OCI-LY3 (cell line): ENCODE data around the gene DNM3.

Source experiments
- H2AFZ ChIP-seq: fragments of 200-600, 300-600 bp; shearing (Covaris generic); 2 replicates; pipeline ENCODE4 v1.6.0; 2014; ENCODE audit warnings: antibody characterized with exemption, low read depth, low read length
- H3K27ac ChIP-seq: fragments of 200-600, 300-600 bp; sonication (generic); 2 replicates; pipeline ENCODE4 v1.5.1; 2014; ENCODE audit warnings: mild to moderate bottlenecking, low read length, moderate library complexity, mixed read lengths
- H3K27me3 ChIP-seq: fragments of 200-600, 300-600 bp; sonication (generic); 2 replicates; pipeline ENCODE4 v1.6.1; 2014; ENCODE audit warnings: low read depth, low read length, mixed read lengths
- H3K36me3 ChIP-seq: fragments of 200-600, 300-600 bp; sonication (generic); replicated peaks from 2 replicates; pipeline ENCODE3; 2014; ENCODE audit warnings: low read depth, low read length, mixed read lengths
- H3K4me1 ChIP-seq: fragments of 300-600, 200-600 bp; sonication (generic); 2 replicates; pipeline ENCODE4 v1.6.1; 2014; ENCODE audit warnings: low read length, mixed read lengths
- H3K4me2 ChIP-seq: fragments of 200-600, 300-600 bp; sonication (generic); 2 replicates; pipeline ENCODE4 v1.6.1; 2014; ENCODE audit warnings: low read length, mixed read lengths
- H3K4me3 ChIP-seq: fragments of 300-600, 200-600 bp; sonication (generic); 2 replicates; pipeline ENCODE4 v1.5.1; 2014; ENCODE audit warnings: antibody characterized with exemption, mild to moderate bottlenecking, low read length, moderate library complexity
- H3K79me2 ChIP-seq: fragments of 300-600, 200-600 bp; shearing (Covaris generic); 2 replicates; pipeline ENCODE4 v1.6.1; 2014; ENCODE audit warnings: mild to moderate bottlenecking, low read length, mixed read lengths
- H3K9ac ChIP-seq: fragments of 300-600, 200-600 bp; shearing (Covaris generic); 2 replicates; pipeline ENCODE4 v1.6.0; 2014; ENCODE audit warnings: mild to moderate bottlenecking, low read length, moderate library complexity
- H3K9me3 ChIP-seq: fragments of 200-600, 300-600 bp; shearing (Covaris generic); 2 replicates; pipeline ENCODE4 v1.6.1; 2014; ENCODE audit warnings: low read length, mixed read lengths; ENCODE audit not compliant: insufficient read depth
- H4K20me1 ChIP-seq: fragments of 200-600, 300-600 bp; sonication (generic); 2 replicates; pipeline ENCODE4 v1.6.1; 2016; ENCODE audit warnings: low read length, mixed read lengths; ENCODE audit not compliant: insufficient read depth
- CTCF ChIP-seq: fragments of 200-600, 300-600 bp; sonication (generic); IDR thresholded peaks from 2 replicates; pipeline ENCODE4 v1.5.1; 2014; ENCODE audit warnings: antibody characterized with exemption, low read length, low read depth
- EZH2phosphoT487 ChIP-seq: fragments of 200-600 bp; shearing (Covaris generic); IDR thresholded peaks from 2 replicates; pipeline ENCODE4 v1.6.1; 2018; ENCODE audit warnings: antibody characterized with exemption, mixed run types, low read depth

The DNM3 gene

GRCh38 chr1:172132836-172133235 is 291.5 kb downstream of the DNM3 start:
- no peak overlapping the region for H3K9ac ChIP-seq
- no peaks in the 10 kb centered on the region for H3K79me2 ChIP-seq
- no peaks in the 10 kb centered on the region for H3K27me3 ChIP-seq
- no peaks in the 10 kb centered on the region for H4K20me1 ChIP-seq
- H3K4me2 ChIP-seq = no peak overlapping the region
- H3K27ac ChIP-seq = no peak overlapping the region
- peaks cover 16% of the 10 kb centered on the region; the same call in 1 of the 2 replicates for H3K9me3 ChIP-seq
- no peak overlapping the region for H3K4me3 ChIP-seq
- TF ChIP-seq CTCF (no peak), EZH2phosphoT487 (no peak)
- H2AFZ ChIP-seq = no peak overlapping the region
- no peaks in the 10 kb centered on the region for H3K36me3 ChIP-seq
- H3K4me1 ChIP-seq = peaks cover 9% of the 10 kb centered on the region

GRCh38 chr1:172134087-172134731 is 292.9 kb downstream of the DNM3 start:
- H3K79me2 ChIP-seq = no peaks in the 10 kb centered on the region
- peaks cover 9% of the 10 kb centered on the region for H3K4me1 ChIP-seq
- H3K9ac ChIP-seq = no peak overlapping the region
- H3K4me3 ChIP-seq = no peak overlapping the region
- no peaks in the 10 kb centered on the region for H3K36me3 ChIP-seq
- H3K27ac ChIP-seq = no peak overlapping the region
- 0 out of 2 replicates have a peak overlapping the region, but pooled peaks have one; percentile 0 for H2AFZ ChIP-seq
- H3K27me3 ChIP-seq = no peaks in the 10 kb centered on the region
- H4K20me1 ChIP-seq = no peaks in the 10 kb centered on the region
- peaks cover 6% of the 10 kb centered on the region; the same call in 1 of the 2 replicates for H3K9me3 ChIP-seq
- no peak overlapping the region for H3K4me2 ChIP-seq
- TF ChIP-seq EZH2phosphoT487 = no peak
- TF ChIP-seq CTCF = no peak

GRCh38 chr1:172135076-172135672 is 293.9 kb downstream of the DNM3 start:
- Histone ChIP-seq H3K9ac (no peak overlapping the region), H3K4me3 (no peak overlapping the region), H3K4me1 (peaks cover 9% of the 10 kb centered on the region), H3K4me2 (no peak overlapping the region), H3K27me3 (no peaks in the 10 kb centered on the region), H3K79me2 (no peaks in the 10 kb centered on the region), H3K27ac (no peak overlapping the region), H2AFZ (no peak overlapping the region), H3K36me3 (no peaks in the 10 kb centered on the region), H3K9me3 (no peaks in the 10 kb centered on the region), H4K20me1 (no peaks in the 10 kb centered on the region)
- TF ChIP-seq CTCF (peak; percentile 73), EZH2phosphoT487 (no peak)

GRCh38 chr1:172135978-172136610 is 294.8 kb downstream of the DNM3 start:
- Histone ChIP-seq H3K9ac (no peak overlapping the region), H3K9me3 (no peaks in the 10 kb centered on the region), H3K27me3 (no peaks in the 10 kb centered on the region), H3K27ac (no peak overlapping the region), H3K4me1 (peaks cover 9% of the 10 kb centered on the region), H3K4me3 (no peak overlapping the region), H4K20me1 (no peaks in the 10 kb centered on the region), H3K79me2 (no peaks in the 10 kb centered on the region), H3K4me2 (no peak overlapping the region), H3K36me3 (no peaks in the 10 kb centered on the region), H2AFZ (no peak overlapping the region)
- TF ChIP-seq CTCF (no peak), EZH2phosphoT487 (no peak)
